GM23248 (cell line): Measurements from ENCODE around the gene LYVE1. TPM values are rescaled to one million over a fixed set of nuclear protein-coding genes. Genes with fewer than 3 reads are reported as not detected.

Source experiments
- DNase-seq: peaks from one replicate; pipeline ENCODE4 v3.0.0-alpha.2; 2015
- H2AFZ ChIP-seq: fragments of 200-600 bp; sonication (generic); 2 replicates; pipeline ENCODE4 v1.6.1; 2016; ENCODE audit warnings: antibody characterized with exemption
- H3F3A ChIP-seq: fragments of 200-600 bp; sonication (generic); 2 replicates; pipeline ENCODE4 v1.6.1; 2016; ENCODE audit warnings: mild to moderate bottlenecking, antibody characterized with exemption, mixed run types; ENCODE audit not compliant: insufficient read depth
- H3K27ac ChIP-seq: fragments of 200-600 bp; sonication (generic); 2 replicates; pipeline ENCODE4 v1.5.1; 2016; ENCODE audit warnings: mild to moderate bottlenecking
- H3K27me3 ChIP-seq: fragments of 200-600 bp; sonication (generic); replicated peaks from 2 replicates; pipeline ENCODE4 v1.6.1; 2016; ENCODE audit warnings: mild to moderate bottlenecking; ENCODE audit not compliant: insufficient read depth
- H3K36me3 ChIP-seq: fragments of 200-600 bp; sonication (generic); 2 replicates; pipeline ENCODE4 v1.6.1; 2016; ENCODE audit warnings: low read depth, mild to moderate bottlenecking
- H3K4me1 ChIP-seq: fragments of 200-600 bp; sonication (generic); 2 replicates; pipeline ENCODE4 v1.6.1; 2016; ENCODE audit warnings: mild to moderate bottlenecking; ENCODE audit not compliant: insufficient read depth
- H3K4me2 ChIP-seq: fragments of 200-600 bp; sonication (generic); one replicate; pipeline ENCODE4 v1.6.1; 2016; ENCODE audit warnings: mild to moderate bottlenecking; ENCODE audit not compliant: unreplicated experiment
- H3K4me3 ChIP-seq: fragments of 200-600 bp; sonication (generic); 2 replicates; pipeline ENCODE4 v1.5.1; 2016; ENCODE audit warnings: mild to moderate bottlenecking
- H3K79me2 ChIP-seq: fragments of 200-600 bp; sonication (generic); 2 replicates; pipeline ENCODE4 v1.6.1; 2016; ENCODE audit warnings: mild to moderate bottlenecking; ENCODE audit not compliant: insufficient read depth
- H3K9ac ChIP-seq: fragments of 200-600 bp; sonication (generic); 2 replicates; pipeline ENCODE4 v1.6.1; 2016; ENCODE audit warnings: mild to moderate bottlenecking
- H3K9me2 ChIP-seq: fragments of 200-600 bp; sonication (generic); 2 replicates; pipeline ENCODE4 v1.6.1; 2016; ENCODE audit warnings: mixed run types, mild to moderate bottlenecking, moderate library complexity; ENCODE audit not compliant: insufficient read depth
- H3K9me3 ChIP-seq: fragments of 200-600 bp; sonication (generic); one replicate; pipeline ENCODE4 v1.6.1; 2017; ENCODE audit warnings: low read depth
- H4K20me1 ChIP-seq: fragments of 200-600 bp; sonication (generic); 2 replicates; pipeline ENCODE4 v1.6.0; 2016; ENCODE audit not compliant: insufficient read depth
- EZH2 ChIP-seq: fragments of 200-600 bp; sonication (generic); IDR thresholded peaks from 2 replicates; pipeline ENCODE4 v1.6.1; 2018; ENCODE audit warnings: antibody characterized with exemption, mild to moderate bottlenecking; ENCODE audit not compliant: insufficient read depth, poor library complexity, severe bottlenecking
- EZH2phosphoT487 ChIP-seq: fragments of 200-600 bp; sonication (generic); IDR thresholded peaks from 2 replicates; pipeline ENCODE4 v1.6.1; 2018; ENCODE audit warnings: antibody characterized with exemption, moderate library complexity, mild to moderate bottlenecking, low read depth; ENCODE audit not compliant: insufficient read depth
- WGBS, 2 experiments: methylation state at CpG; one replicate each; pipeline ENCODE4 v1.1.6; 2015 to 2017; ENCODE audit warnings: low lambda C conversion rate in 2 of 2, low coverage in 1 of 2; ENCODE audit errors: missing lambda C conversion rate in 2 of 2; 5-methylcytosine and 5-hydroxymethylcytosine counted together
- in situ Hi-C: fragments of 300-500 bp; cut with MboI; formaldehyde crosslinking; loops from 2 replicates; pipeline ENCODE4 v1.15.0; 2020
- microRNA counts: library from miRNA; unstranded; fragments of <30 nt; microRNA quantifications from one replicate; lab custom pipeline; 2016
- polyA plus RNA-seq: library from polyadenylated mRNA; unstranded; fragments of >200 nt; fragmentation: Nextera tagmentation; extraction: Ambion mirVana; gene quantifications from 2 replicates; pipeline ENCODE4 v1.2.1, GENCODE V29; 2016
- total RNA-seq: library from RNA; depleted of rRNA; stranded (reverse); fragments of >200 nt; shearing (Covaris generic); gene quantifications from 2 replicates; pipeline ENCODE4 v1.2.3, GENCODE V29; 2014; rRNA removed

LYVE1 gene
- total and polyA plus RNA-seq, 2 experiments from 2014 or later, result not detected

GRCh38 chr11:10515418-10515817 is 53.0 kb downstream of the LYVE1 start:
- in situ Hi-C loops, result no loop called here
- Histone ChIP-seq H3K4me1 (peaks cover 14% of the 10 kb centered on the region), H3K27ac (no peak overlapping the region), H3K9ac (no peak overlapping the region), H2AFZ (no peak overlapping the region), H3K4me2 (no peak overlapping the region), H3K79me2 (no peaks in the 10 kb centered on the region), H4K20me1 (no peaks in the 10 kb centered on the region), H3K36me3 (peaks cover 6% of the 10 kb centered on the region), H3K27me3 (no peaks in the 10 kb centered on the region), H3F3A (peaks cover 15% of the 10 kb centered on the region), H3K9me3 (no peaks in the 10 kb centered on the region), H3K9me2 (no peaks in the 10 kb centered on the region), H3K4me3 (no peak overlapping the region)
- TF ChIP-seq EZH2 (no peak), EZH2phosphoT487 (no peak)
- DNase-seq, result no peak
- WGBS, 2 experiments, result 81 to 85% methylated on average over 3 of the region's 3 CpGs

- peaks cover 5% of the 10 kb centered on the region for H3K36me3 ChIP-seq
- no peaks in the 10 kb centered on the region for H4K20me1 ChIP-seq
- H2AFZ ChIP-seq, result no peak overlapping the region
- no peaks in the 10 kb centered on the region for H3K9me2 ChIP-seq
- TF ChIP-seq EZH2phosphoT487 (no peak), EZH2 (no peak)
- no peak overlapping the region for H3K9ac ChIP-seq
- H3K27ac ChIP-seq, result peak overlapping the region; percentile 48
- H3K27me3 ChIP-seq, result no peaks in the 10 kb centered on the region
- no peaks in the 10 kb centered on the region for H3K9me3 ChIP-seq
- WGBS, 2 experiments, result 98% methylated on average over 2 of the region's 2 CpGs
- DNase-seq, result peak; percentile 56
- no peaks in the 10 kb centered on the region for H3K79me2 ChIP-seq
- peaks cover 14% of the 10 kb centered on the region for H3K4me1 ChIP-seq
- H3K4me3 ChIP-seq, result no peak overlapping the region
- peaks cover 15% of the 10 kb centered on the region for H3F3A ChIP-seq
- in situ Hi-C loops, result no loop called here
- peak overlapping the region; percentile 2 for H3K4me2 ChIP-seq
Measured at GRCh38 chr11:10514709-10515108, 53.8 kb downstream of the LYVE1 start.

DNA sequence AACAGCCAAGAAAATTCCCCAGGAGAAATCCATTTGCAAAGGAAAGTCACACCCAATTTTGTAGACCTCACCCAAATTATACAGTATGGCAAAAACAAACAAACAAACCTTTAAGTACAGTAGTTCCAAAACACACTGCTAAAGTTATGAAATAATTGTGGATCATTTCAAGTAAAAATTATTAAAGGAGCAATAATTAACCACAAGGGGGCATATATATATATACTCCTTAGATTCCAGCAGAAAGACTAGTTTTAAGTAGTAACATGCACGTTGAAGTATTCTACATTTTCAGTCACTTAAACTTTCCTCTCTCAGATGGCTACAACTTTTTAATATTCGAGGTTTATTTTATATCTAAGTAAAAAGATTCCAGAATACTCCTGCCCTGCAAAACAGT is 54.3 kb downstream of the LYVE1 start:
- Histone ChIP-seq H4K20me1 (no peaks in the 10 kb centered on the region), H3K9me3 (no peaks in the 10 kb centered on the region), H3K9ac (no peak overlapping the region), H3K4me1 (peaks cover 14% of the 10 kb centered on the region), H2AFZ (no peak overlapping the region), H3K79me2 (no peaks in the 10 kb centered on the region), H3F3A (peaks cover 15% of the 10 kb centered on the region), H3K4me3 (no peak overlapping the region), H3K4me2 (peak overlapping the region; percentile 2), H3K9me2 (no peaks in the 10 kb centered on the region), H3K27ac (peak overlapping the region; percentile 48), H3K27me3 (no peaks in the 10 kb centered on the region), H3K36me3 (no peaks in the 10 kb centered on the region; the same call in 1 of the 2 replicates)
- 28 to 30% methylated on average over 2 of the region's 2 CpGs for WGBS, 2 experiments
- in situ Hi-C loops, result no loop called here
- peak; percentile 64 for DNase-seq
- TF ChIP-seq EZH2phosphoT487 (no peak), EZH2 (no peak)

DNA sequence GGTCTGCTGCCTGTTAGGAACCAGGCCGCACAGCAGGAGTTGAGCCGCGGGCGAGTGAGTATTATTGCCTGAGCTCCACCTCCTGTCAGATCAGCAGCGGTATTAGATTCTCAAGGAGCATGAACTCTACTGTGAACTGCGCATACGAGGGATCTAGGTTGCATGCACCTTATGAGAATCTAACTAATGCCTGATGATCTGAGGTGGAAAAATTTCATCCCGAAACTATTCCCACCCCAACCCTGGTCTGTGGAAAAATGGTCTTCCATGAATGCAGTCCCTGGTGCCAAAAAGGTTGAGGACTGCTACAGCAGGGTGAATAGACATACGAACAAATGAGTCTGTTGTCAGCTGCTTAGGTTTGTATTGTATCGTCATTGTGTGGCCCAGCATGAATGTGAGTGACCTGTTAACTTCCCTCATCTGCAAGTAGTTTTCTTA is 57.3 kb downstream of the LYVE1 start:
- Histone ChIP-seq H4K20me1 (no peaks in the 10 kb centered on the region), H3K4me1 (peaks cover 14% of the 10 kb centered on the region), H3K36me3 (no peaks in the 10 kb centered on the region; the same call in 1 of the 2 replicates), H2AFZ (no peak overlapping the region), H3K27ac (no peak overlapping the region), H3K9me3 (no peaks in the 10 kb centered on the region), H3K79me2 (no peaks in the 10 kb centered on the region), H3F3A (peaks cover 15% of the 10 kb centered on the region), H3K4me3 (no peak overlapping the region), H3K9ac (no peak overlapping the region), H3K27me3 (no peaks in the 10 kb centered on the region), H3K9me2 (no peaks in the 10 kb centered on the region), H3K4me2 (no peak overlapping the region)
- DNase-seq, result no peak
- in situ Hi-C loops, result no loop called here
- 83 to 86% methylated on average over 10 of the region's 10 CpGs for WGBS, 2 experiments
- TF ChIP-seq EZH2 (no peak), EZH2phosphoT487 (no peak)

MicroRNA genes within 50 kb of the gene (microRNA counts, 767-probe panel; counts per million panel counts)
- 447 counts per million, percentile 86 among the panel's probes with 10 or more counts for microRNA hsa-miR-4485 (lab: Ali Mortazavi, UCI)

Other genes with a start within 250 kb of the LYVE1 start
- 4.9 and 6.4 TPM in 2 replicates for gene AMPD3, start 113.4 kb downstream of the LYVE1 start, total RNA-seq
- gene AMPD3, start 113.4 kb downstream of the LYVE1 start, polyA plus RNA-seq, result 3.3 and 3.6 TPM in 2 replicates
- gene RNF141, start 27.5 kb downstream of the LYVE1 start, total RNA-seq, result 35.5 and 35.9 TPM in 2 replicates
- 46.9 and 48.6 TPM in 2 replicates for gene RNF141, start 27.5 kb downstream of the LYVE1 start, polyA plus RNA-seq
- gene IRAG1, start 125.1 kb upstream of the LYVE1 start, total RNA-seq, result 5.9 and 6.7 TPM in 2 replicates
- gene IRAG1, start 125.1 kb upstream of the LYVE1 start, polyA plus RNA-seq, result 4.5 and 5.3 TPM in 2 replicates
- gene CTR9, start 182.6 kb upstream of the LYVE1 start, total RNA-seq, result 20.2 and 24.4 TPM in 2 replicates
- gene CTR9, start 182.6 kb upstream of the LYVE1 start, polyA plus RNA-seq, result 29.9 and 32.3 TPM in 2 replicates
- 673 and 744 TPM in 2 replicates for gene EIF4G2, start 240.3 kb upstream of the LYVE1 start, total RNA-seq
- gene EIF4G2, start 240.3 kb upstream of the LYVE1 start, polyA plus RNA-seq, result 875 and 882 TPM in 2 replicates